A549 (cell line): ENCODE results near the gene GRIN2C.

Experiments used
- EHMT2 ChIP-seq: fragments of 200-600 bp; sonication (generic); IDR thresholded peaks from 2 replicates; pipeline ENCODE4 v1.6.1; 2016; ENCODE audit warnings: antibody characterized with exemption, low read depth, mild to moderate bottlenecking, moderate library complexity
- ELK1 ChIP-seq: fragments of 150-350 bp; IDR thresholded peaks from 2 replicates; pipeline ENCODE4 v1.6.1; 2014; ENCODE audit warnings: low read depth, mild to moderate bottlenecking, low read length
- MAX ChIP-seq: IDR thresholded peaks from 2 replicates; pipeline ENCODE4 v1.6.1; 2012
- RAD21 ChIP-seq, 2 experiments: fragments of >200 bp in 1 of 2; sonication (Bioruptor Twin) in 1 of 2; formaldehyde crosslinking in 1 of 2; IDR thresholded peaks in 1 of 2; conservative IDR thresholded peaks in 1 of 2; 2 replicates in 1 of 2; 3 replicates in 1 of 2; pipeline ENCODE4 v1.6.1; 2012 to 2018; ENCODE audit warnings: inconsistent platforms in 1 of 2
- ZC3H11A ChIP-seq: fragments of 450-650 bp; IDR thresholded peaks from 2 replicates; pipeline ENCODE4 v1.6.1; 2014; ENCODE audit warnings: antibody characterized with exemption, mild to moderate bottlenecking
- TF ChIP-seq, protein P1 (sequence below): fragments of >200 bp; sonication (Bioruptor Twin); formaldehyde crosslinking; IDR thresholded peaks from 3 replicates; pipeline ENCODE4 v1.5.1; 2016

DNA sequence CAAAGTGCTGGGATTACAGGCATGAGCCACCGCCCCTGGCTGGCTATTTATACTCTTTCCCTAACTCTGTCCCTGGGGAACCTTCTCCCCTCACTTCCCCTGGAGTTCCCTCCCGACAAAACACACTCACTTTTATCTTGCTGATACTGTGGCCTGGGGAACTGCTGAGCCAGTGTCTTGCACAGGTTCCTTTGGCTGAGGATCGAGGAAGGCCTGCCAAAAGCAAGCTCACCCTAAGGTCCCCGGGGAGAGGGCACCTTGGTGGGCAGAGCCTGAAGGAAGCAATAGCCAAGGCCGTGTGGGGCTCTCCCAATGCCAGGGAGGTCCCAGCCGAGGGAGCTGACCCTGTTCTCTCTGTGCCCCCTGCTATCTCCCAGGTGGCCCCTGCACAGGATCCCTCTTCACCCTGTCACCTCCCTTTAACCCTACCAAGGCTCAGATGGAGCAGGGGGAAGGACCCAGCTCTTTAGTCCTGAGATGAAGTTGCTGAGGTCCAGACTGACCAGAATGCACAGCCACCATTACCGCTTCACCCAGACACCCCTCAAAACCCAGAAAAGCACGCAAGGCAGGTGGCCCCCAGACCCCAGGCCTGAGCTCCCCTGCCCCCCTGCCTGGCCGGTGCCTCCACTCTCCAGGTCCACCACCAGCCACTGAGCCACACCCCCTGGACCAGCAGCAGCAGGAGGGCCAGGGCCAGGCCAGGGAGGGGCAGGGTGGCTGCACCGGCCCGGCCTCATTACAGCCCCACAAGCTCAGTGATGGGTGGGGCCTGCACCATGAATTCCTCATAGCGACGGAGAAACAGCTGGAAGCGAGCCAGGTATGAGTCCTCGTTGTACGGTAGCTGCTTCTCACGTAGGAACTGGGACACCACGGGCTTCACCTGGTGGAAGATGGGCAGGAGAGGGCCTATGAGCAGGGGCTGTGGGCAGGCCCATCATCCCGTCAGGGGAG, 18.2 kb upstream of the GRIN2C start:
- no peak for TF ChIP-seq EHMT2
- no peak for TF ChIP-seq ELK1
- TF ChIP-seq, protein P1, sequence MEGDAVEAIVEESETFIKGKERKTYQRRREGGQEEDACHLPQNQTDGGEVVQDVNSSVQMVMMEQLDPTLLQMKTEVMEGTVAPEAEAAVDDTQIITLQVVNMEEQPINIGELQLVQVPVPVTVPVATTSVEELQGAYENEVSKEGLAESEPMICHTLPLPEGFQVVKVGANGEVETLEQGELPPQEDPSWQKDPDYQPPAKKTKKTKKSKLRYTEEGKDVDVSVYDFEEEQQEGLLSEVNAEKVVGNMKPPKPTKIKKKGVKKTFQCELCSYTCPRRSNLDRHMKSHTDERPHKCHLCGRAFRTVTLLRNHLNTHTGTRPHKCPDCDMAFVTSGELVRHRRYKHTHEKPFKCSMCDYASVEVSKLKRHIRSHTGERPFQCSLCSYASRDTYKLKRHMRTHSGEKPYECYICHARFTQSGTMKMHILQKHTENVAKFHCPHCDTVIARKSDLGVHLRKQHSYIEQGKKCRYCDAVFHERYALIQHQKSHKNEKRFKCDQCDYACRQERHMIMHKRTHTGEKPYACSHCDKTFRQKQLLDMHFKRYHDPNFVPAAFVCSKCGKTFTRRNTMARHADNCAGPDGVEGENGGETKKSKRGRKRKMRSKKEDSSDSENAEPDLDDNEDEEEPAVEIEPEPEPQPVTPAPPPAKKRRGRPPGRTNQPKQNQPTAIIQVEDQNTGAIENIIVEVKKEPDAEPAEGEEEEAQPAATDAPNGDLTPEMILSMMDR, result no peak
- no peak for TF ChIP-seq ZC3H11A
- TF ChIP-seq RAD21 (conservative IDR thresholded peaks at IDR 0.05 in 1 of 2, IDR thresholded peaks at IDR 0.05 in 1 of 2), result no peak
- no peak for TF ChIP-seq MAX
